NCI-H2227 treated with DMSO at 0.1 percent for 48 hours (cell line): Measurements from ENCODE around the gene MAST2.
A peak's percentile ranks its signal among the peaks of the same experiment; 100 is the strongest.
"Not testable (repeated sequence)": the region's sequence is repeated elsewhere in the genome, so short reads cannot be mapped to it uniquely, and the experiment has no call there.

ENCODE experiments used
- DNase-seq: peaks from one replicate; lab custom pipeline; 2025; lab: John Stamatoyannopoulos, UW

The MAST2 gene

DNA sequence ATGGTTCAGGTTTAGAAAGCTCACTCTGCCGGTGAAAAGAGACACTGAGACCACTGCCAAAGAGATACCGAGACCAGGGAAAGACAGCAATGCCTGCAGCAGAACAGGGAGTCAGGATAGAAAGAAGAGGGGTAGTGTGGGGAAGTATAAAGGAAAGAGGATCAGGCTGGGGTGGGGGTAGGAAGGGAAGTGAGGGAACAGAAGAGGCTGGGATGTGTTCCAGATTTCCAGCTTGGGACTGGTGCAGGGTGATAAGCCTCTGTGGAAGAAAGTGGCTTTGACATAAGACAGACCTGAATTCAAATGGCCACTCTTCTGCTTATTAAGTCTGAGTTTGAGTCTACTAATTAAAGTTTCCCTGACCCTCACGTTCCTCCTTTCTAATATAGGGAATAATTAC, 223.1 kb downstream of the MAST2 start:
- DNase-seq = no peak

DNA sequence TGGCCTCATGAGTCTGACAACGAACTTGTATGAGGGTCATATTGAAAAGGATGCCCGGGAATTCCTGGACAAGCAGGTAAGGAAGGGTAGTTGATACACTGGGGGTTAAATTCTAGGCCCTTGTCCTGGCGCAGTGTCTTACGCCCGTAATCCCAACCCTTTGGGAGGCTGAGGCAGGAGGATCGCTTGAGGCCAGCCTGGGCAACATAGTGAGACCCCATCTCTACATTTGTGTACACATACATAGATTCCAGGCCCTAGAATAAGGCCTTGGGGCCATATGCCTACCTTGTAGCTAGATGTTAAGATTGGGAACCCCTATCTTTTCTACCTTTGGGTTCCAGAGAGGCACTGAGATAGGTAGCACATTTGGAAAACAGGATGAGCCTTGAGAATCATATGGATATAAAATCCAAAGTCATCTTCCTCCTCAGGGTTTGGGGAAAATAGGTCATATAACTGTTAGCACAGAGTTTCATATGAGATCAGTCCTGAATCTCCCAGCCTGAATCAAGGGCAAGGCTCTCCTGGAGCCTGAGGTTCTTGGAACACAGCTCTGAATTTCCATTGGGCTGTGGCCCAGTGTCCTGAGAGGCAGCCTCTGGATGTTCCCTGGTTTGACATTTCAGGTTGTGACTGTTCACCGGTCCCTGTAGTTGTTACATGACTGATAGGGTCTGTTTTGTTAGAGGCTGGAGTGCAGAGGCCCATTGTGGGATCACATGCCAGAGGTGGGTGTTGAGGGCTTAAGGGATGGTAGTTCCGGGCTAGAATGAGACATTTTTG, 224.6 kb downstream of the MAST2 start:
- no peak for DNase-seq

DNA sequence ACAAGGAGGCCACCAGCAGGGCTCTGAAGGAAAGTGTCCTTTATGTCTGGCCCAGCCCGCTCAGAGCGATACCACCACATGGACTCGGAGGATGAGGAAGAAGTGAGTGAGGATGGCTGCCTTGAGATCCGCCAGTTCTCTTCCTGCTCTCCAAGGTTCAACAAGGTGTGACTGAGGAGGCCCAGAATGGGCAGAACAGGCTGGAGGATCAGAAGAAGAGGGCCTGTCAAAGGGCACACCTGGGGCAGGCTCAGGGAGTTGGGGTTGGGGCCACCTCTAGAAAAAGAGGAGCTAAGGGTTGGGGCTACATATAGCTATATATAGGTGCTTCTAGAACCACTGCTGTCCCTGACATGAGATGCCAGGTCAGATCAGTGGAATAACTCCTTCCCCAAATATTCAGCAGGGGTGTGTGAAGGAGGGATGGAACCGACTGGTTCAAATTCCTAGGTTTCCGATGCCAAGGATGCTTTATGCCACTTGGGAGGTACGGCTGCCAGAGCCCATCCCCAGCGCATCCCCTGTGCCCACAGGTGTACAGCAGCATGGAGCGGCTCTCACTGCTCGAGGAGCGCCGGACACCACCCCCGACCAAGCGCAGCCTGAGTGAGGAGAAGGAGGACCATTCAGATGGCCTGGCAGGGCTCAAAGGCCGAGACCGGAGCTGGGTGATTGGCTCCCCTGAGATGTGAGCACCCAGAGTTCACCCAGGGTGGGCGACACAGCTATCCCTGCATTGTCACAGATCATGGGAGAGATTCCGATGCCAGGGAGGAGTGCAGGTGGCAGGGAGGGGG, 226.9 kb downstream of the MAST2 start:
- no peak for DNase-seq

DNA sequence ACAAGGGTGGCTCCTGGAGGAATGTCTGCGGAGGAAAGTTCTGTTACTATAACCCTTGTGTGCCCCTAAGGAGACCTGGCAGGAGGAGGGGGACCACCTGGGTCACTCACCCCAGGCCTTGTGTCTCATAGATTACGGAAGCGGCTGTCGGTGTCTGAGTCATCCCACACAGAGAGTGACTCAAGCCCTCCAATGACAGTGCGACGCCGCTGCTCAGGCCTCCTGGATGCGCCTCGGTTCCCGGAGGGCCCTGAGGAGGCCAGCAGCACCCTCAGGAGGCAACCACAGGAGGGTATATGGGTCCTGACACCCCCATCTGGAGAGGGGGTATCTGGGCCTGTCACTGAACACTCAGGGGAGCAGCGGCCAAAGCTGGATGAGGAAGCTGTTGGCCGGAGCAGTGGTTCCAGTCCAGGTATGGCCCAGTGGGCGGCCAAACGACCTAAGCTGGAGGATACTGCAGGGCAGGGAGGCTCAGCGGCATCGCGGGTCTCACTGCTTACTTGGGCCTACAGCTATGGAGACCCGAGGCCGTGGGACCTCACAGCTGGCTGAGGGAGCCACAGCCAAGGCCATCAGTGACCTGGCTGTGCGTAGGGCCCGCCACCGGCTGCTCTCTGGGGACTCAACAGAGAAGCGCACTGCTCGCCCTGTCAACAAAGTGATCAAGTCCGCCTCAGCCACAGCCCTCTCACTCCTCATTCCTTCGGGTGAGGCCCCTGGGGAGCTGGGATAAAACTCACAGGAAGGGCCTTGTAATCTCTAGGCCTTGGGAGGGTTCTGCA, 227.7 kb downstream of the MAST2 start:
- no peak for DNase-seq

DNA sequence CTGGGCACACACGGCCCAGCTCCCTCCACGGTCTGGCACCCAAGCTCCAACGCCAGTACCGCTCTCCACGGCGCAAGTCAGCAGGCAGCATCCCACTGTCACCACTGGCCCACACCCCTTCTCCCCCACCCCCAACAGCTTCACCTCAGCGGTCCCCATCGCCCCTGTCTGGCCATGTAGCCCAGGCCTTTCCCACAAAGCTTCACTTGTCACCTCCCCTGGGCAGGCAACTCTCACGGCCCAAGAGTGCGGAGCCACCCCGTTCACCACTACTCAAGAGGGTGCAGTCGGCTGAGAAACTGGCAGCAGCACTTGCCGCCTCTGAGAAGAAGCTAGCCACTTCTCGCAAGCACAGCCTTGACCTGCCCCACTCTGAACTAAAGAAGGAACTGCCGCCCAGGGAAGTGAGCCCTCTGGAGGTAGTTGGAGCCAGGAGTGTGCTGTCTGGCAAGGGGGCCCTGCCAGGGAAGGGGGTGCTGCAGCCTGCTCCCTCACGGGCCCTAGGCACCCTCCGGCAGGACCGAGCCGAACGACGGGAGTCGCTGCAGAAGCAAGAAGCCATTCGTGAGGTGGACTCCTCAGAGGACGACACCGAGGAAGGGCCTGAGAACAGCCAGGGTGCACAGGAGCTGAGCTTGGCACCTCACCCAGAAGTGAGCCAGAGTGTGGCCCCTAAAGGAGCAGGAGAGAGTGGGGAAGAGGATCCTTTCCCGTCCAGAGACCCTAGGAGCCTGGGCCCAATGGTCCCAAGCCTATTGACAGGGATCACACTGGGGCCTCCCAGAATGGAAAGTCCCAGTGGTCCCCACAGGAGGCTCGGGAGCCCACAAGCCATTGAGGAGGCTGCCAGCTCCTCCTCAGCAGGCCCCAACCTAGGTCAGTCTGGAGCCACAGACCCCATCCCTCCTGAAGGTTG, 231.4 kb downstream of the MAST2 start:
- DNase-seq = no peak

DNA sequence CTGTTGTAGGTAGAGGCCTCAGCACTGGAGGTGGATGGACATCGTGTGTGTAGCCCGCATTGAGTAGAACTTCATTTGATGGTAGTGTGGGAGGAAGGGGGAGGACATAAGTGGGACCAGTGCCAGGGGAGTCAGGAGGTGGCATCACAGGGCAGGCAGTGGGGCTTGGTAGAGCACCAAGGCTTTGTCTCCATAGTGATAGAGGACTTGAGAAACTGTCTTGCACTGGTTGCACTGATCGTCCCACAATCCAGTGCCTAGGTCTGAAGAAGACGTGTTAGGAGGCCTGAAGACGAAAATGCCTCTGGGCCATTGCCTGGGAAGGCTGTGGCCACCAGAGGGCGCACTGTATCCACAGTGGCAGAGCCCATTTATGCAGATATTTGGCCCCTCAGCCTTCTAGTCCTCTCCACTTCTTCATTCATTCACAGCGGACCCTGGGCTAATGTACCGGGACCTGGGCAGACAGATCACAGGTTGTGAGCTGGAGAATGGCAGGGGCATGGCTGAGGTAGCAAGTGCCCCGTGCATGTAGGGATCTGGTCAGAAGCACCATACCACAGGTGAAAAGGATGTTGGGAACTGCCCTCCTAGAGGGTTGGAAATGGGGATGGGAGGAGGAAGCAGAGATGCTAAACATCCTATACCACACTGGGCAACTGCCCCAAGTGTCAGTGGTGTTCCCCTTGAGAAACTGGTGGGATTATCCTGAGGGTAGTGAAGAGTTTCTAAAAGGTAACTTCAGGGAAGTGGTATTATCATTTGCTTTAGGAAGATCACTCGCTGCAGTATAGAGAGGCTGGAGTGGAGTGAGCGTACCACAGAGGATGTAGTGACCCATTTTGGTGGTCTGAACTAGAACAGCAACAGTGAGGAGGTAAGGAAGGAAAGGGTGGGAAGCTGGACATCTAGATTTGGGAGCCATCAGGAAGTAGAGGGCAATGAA, 233.8 kb downstream of the MAST2 start:
- DNase-seq = peak; percentile 71

DNA sequence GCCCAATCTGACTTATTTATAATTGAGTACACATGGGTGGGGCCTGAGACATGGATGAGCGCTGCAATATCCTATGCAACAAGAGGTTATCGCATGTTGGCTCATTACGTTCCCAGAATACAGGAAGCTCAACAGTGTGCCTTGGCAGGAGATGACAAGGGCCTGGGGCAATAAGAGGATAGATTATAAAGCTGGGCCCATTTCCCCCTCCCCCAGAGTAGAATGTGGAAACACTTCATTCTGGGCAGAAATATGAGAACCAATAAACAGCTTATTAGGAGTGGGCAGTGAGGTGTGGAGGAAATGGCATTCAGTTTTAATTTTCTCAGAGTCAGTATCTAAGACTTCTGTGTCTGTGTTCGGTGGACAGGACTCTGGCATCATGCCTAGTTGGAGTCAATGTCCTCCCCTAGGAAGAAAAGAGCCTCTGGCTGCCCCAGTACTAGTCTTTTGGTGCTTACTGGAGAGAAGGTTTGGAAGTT, 236.2 kb downstream of the MAST2 start:
- no peak for DNase-seq

DNA sequence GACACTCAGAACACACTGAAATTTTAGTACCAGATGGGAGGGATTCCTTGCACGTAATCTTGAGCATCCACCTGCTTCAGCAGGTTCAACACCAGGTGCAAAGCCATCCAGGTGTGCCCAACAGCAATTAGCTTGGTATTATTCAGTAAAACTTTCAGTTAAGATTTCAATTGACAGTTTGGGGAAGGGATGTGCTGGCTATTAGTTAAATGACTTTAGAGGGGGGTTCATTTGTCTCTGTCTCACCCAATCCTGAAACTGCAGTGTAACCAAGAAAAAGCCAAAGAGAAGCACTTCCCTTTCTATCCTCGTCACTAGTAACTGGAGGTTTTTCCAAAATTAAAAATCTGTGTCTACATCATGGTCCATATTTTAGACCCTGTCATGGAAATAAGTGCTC, 238.1 kb downstream of the MAST2 start:
- DNase-seq = no peak

DNA sequence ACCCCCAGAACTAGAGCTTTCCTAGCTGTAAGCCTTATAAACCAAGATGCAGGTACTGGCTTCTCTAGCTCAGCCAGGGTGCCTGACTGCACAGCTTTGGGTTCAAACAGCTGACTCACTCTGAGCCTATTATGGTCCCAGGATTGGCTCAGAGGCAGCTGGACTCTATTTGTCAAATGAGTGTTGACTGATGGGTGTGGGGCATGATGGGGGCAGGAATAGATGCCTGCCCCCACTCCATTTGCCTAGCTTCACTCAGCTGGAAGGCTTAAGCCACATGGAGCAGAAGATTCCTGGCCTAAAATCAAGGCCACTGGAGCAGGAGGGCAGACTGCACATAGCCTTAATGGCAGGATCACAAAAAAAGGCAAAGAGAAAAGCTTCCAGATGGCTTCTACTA, 238.6 kb downstream of the MAST2 start:
- no peak for DNase-seq

DNA sequence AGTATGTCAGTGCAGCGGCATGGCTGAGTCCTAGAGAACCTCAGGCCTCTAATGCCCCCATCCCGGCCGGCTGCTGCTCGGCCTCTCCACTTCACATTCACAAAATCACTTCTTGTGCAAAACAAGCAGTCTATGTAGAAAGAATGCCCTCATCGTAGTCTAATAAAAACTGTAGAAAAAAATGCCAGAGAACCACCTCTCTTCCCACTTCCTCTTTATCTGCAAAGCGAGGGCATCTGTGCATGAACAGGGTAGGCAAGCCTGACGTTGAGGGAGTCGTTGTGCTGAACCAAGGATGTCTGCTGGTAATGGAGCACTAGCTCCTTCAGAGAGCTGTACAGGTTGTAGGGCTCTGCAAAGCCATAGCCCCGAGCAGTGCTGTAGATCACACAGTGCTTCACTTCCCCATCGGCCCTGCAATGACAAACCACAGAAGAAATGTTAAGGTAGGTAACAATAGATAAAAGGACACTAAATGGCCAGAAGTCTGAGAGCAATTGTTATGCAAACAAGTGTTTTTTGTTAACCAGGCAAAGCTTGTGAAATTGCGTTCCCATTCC, 240.1 kb downstream of the MAST2 start:
- DNase-seq = no peak

DNA sequence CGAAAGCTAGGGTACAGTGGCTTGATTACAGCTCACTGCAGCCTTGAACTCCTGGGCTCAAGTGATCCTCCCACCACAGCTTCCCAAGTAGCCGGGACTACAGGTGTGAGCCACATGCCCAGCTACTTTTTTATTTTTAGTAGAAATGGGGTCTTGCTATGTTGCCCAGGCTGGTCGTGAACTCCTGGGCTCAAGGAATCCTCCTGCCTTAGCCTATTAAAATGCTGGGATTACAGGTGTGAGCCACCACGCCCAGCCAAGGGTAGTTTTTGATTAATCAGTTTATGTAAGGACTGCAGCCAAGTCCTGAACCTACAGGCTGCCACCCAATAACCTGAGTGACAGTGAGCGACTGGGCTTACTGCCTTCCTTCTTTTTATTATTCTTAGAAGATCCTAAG, 240.7 kb downstream of the MAST2 start:
- no peak for DNase-seq

DNA sequence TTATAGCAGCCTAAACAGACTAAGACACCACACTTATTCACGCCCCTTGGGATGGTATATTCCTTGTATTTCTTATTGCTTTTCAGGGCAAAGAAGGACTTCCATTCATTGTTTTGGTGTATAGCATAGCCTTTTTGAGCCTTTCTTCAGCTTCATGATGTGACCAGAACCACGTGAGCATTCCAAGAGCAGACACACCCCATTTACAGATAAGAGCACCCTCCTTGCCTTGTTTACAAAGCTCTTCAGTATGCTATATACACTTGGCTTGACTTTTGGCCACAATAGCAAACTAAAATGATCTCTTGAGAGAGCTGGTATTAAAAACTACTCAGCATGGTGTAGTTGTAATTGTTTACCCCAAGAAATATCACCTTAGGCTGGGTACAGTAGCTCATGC, 250.3 kb downstream of the MAST2 start:
- DNase-seq = no peak

DNA sequence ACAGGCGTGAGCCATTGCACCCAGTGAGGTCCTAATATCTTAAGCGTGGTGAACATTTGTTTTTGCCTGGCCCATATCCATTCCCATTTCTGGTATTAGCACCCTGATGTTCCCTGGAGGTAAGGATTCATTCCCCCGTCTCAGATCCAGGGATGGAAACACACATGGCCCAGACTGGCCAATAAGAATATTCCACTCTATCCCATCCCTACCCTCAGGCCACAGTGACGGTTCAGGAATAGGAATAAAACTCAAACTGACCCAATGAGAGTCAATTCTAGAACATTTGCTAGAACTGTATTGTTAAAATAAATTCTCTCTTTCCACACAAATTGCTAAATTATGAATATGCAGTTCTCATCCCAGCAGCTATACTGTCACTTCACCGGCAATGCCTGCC, 252.9 kb downstream of the MAST2 start:
- no peak for DNase-seq

DNA sequence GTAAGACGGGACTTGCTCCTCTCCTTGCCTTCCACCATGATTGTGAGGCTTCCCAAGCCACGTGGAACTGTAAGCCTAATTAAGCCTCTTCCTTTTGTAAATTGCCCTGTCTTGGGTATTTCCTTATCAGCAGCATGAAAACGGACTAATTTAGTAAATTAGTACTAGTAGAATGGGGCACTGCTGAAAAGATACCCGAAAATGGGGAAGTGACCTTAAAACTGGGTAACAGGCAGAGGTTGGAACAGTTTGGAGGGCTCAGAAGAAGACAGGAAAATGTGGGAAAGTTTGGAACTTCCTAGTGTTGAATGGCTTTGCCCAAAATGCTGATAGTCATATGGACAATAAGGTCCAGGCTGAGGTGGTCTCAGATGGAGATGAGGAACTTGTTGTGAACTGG, 253.8 kb downstream of the MAST2 start:
- not testable (repeated sequence) for DNase-seq

DNA sequence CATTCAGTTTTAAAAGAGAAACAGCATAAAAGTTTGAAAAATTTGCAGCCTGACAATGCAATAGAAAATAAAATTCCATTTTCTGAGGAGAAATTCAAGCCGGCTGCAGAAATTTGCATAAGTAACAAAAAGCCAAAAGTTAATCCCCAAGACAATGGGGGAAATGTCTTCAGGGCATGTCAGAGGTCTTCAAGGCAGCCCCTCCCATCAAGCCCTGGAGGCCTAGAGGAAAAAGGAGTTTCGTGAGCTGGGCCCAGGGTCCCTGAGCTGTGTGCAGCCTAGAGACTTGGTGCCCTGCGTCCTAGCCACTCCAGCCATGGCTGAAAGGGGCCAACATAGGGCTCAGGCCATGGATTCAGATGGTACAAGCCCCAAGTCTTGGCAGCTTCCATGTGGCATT, 254.4 kb downstream of the MAST2 start:
- no peak for DNase-seq

DNA sequence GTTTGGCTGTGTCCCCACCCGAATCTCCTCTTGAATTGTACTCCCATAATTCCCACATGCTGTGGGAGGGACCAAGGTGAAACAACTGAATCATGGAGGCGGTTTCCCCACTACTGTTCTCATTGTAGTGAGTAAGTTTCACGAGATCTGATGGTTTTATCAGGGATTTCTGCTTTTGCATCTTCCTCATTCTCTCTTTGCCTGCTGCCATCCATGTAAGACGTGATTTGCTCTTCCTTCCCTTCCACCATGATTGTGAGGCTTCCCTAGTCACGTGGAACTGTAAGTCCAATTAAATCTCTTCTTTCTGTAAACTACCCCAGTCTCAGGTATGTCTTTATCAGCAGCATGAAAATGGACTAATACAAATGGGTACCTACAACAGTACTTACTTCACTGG, 255.5 kb downstream of the MAST2 start:
- DNase-seq = no peak

DNA sequence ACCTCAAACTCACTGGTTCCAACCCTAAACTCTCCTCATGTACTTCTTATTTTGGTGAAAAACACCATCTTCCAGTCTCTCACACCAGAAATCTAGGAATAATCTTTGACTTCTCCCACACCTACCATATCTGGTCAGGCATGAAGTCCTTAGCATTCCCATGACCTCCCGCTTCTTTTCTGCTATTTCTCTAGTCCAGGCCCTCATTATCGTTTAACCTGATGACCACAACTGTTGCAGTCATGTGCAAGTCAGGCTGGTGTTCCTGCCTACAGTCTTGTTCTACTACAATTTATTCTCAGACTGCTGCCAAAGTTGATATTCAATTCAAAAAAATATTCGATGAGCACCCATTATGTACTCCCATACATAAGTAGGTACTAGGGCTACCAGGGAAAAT, 257.7 kb downstream of the MAST2 start:
- no peak for DNase-seq

DNA sequence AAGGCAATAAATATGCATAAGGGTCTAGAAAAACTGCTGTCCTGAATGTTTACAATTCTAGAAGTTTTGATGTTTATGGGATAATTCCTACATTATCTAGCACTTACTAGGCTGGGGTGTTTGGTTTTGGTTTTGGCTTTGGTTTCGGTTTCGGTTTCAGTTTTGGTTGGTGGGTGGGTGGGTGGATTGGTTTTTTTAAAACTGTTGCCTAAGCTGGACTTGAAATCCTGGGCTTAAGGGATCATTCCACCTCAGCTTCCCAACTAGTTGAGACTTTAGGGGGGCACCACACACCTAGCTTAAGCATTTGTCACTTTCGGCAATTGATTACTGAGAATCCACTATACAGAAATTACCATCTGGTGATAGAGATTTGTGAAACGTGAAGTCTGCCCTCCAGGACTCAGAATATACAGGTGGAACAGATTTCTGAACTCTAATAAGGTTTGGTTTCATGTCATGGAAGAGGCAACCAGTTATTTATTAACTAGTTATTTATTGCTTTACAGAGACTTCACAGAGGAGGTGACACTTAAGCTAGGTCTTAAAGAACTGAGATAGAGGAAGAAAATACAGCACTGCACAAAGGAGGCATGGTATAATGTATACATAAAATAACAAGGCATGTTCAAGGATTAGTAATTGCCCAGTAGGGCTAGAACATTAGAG, 259.4 kb downstream of the MAST2 start:
- DNase-seq = no peak

DNA sequence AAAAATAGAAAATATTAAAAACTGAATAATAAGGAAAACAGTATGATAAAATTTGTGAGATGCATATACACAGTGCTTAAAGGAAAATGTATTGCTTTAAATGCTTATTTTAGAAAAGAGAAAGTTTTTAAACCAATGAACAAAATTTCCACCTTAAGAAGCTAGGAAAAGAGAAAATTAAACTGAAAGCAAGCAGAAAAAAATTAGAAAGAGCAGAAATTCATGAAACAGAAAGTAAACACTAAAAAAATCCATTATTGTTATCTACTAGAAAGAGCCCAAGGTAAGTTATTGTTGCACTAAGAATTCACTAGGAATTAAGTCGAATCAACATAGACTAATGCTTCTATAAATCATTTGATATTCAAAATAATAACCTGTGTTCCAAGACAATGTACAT, 261.3 kb downstream of the MAST2 start:
- DNase-seq = no peak

DNA sequence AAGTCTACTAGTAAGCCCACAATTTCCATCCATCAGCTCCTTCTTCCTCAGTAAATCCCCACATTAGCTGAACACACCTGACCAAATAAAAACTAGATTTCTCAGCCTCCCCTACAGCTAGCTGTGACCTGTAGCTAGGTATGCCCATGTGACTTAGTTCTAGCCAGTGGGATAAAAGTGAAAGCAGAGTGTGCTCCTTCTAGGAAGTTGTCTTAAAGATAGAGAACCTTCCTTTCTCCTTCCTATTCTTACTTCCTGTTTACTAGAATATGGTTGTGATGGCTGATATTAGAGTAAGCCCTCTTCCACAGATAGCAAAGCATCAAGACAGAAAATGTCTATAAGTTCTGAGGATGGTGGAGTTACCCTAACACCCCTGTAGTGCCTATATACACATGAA, 262.0 kb downstream of the MAST2 start:
- DNase-seq = no peak
